Glomerular endothelial cell (primary cell): ENCODE measurements around the gene IGSF8. TPM values are rescaled to one million over a fixed set of nuclear protein-coding genes. Genes with fewer than 3 reads are reported as not detected.
"Not testable (repeated sequence)": the region's sequence is repeated elsewhere in the genome, so short reads cannot be mapped to it uniquely, and the experiment has no call there.

ENCODE experiments used
- DNase-seq: peaks from one replicate; pipeline ENCODE4 v3.0.0-alpha.2; 2011; ENCODE audit warnings: low read depth, low spot score; ENCODE audit errors: extremely low read depth
- total RNA-seq: library from RNA; depleted of rRNA; stranded (reverse); fragments of >200 nt; gene quantifications from 2 replicates; pipeline ENCODE4 v1.2.3, GENCODE V29; 2015

IGSF8 gene
- total RNA-seq, 1 donor from 2014 or later: 18.4 TPM

GRCh38 chr1:160127381-160127780, 29.0 kb upstream of the IGSF8 start:
- no peak for DNase-seq

GRCh38 chr1:160126342-160126741, 27.9 kb upstream of the IGSF8 start:
- DNase-seq: not testable (repeated sequence)

- DNase-seq: no peak
Measured at GRCh38 chr1:160125746-160126145, 27.3 kb upstream of the IGSF8 start.

DNA sequence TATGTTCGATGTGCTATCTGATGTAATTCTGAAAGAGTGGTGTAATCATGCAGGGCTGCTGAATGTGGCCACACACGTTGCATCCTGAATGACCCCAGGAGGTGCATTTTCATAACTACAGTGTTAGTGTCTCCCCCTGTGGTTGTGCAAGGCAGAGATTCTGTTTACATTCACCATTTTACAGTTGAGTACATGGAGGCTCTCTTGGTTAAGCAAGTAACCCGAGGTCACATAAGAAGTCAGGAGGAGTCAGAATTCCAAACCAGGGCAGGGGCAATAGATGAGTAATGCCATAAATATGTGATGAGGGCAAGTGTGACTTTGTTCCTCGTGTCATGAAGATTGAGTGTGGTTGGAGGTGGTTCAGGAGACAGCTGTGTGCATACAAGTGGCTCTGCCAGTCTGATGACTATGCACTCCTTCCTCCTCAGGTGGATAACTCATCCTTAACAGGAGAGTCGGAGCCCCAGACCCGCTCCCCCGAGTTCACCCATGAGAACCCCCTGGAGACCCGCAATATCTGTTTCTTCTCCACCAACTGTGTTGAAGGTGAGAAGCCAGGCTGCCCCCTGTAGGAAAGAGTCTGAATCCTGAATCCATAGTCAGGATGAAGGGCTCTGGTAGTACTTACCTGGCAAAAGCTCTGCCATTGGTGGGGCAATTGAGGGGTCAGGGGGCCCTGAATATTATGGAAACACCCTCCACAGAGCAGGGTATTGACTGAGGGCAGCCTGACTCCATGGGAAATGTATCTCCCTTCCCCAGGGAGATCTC, 26.5 kb upstream of the IGSF8 start:
- DNase-seq: no peak

- DNase-seq: no peak
Measured at GRCh38 chr1:160123726-160124125, 25.3 kb upstream of the IGSF8 start.

DNA sequence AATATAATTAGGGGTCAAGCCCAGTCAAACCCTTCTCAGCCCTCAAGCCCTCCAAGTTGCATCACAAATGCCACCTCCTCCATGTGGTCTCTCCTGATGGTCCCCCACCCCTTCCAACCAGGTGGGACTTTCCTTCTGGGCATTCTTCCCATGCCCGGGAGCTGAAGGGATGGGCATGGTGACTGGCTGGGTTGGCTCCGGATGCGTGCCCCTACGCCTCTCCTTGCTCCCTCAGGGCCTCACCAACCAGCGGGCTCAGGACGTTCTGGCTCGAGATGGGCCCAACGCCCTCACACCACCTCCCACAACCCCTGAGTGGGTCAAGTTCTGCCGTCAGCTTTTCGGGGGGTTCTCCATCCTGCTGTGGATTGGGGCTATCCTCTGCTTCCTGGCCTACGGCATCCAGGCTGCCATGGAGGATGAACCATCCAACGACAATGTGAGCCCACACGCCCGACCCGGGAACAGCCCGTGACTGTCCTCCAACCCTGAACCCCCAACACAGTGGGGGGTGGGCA, 24.6 kb upstream of the IGSF8 start:
- DNase-seq: no peak

- no peak for DNase-seq
Measured at GRCh38 chr1:160121388-160121787, 23.0 kb upstream of the IGSF8 start.

DNA sequence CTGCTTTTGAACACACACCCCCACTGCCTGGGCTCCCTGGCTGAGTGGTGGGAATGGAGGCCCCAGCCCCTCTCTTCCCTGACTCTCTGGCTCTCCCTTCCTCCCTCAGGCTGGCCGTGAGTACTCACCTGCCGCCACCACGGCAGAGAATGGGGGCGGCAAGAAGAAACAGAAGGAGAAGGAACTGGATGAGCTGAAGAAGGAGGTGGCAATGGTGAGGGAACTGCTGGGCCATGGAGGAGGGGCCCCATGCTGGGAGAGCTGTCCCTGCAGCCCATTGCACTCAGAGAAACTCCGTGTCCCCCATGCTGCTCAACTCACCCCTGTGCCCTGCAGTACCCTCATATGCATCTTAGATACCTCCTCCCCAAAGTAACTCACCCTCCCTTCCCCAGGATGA, 22.4 kb upstream of the IGSF8 start:
- no peak for DNase-seq

GRCh38 chr1:160118928-160119327, 20.5 kb upstream of the IGSF8 start:
- no peak for DNase-seq

DNA sequence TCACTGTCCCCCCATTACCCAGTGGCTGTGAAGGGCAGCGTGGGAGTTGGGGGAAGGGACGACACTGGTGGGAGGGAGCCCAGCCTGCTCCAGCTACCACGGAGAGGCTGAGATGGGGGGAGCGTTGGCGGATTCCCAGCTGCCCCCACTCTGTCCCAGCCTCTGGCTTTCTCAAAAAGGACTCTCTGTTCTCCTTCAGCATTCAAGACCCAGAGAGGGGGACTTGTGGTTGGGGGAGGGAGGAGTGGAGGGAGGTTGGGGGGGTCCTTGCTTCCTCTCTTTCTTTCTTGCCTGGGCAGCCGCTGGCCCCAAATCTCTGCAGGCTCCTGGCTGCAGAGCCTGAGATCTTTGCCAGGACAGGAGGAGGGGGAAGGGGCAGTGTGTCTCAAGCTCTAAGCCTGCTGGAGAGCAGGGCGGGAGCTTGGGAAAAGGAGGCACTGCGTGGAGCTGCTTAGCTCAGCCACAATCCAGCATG, 19.3 kb upstream of the IGSF8 start:
- no peak for DNase-seq

DNA sequence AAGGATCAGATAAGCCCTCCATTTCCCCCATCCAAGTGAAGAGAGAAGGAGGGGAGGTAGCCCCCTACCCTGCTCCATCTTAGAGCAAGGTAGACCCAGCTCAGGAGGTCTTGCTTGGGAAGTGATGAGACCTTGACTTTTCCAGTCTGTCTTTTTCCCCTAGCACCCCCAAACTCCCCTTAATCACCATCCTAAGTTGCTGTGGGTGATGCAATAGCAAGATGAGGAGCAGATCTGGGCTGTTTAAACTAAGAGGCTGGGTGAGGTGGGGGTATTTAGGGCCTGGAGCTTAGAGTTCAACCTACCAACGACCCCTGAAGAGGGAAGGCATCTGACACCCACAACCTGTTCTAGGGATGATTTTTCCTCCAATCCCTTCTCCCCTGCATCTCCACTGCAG, 18.9 kb upstream of the IGSF8 start:
- DNase-seq: no peak

GRCh38 chr1:160116283-160117147, 18.1 kb upstream of the IGSF8 start:
- DNase-seq: no peak

DNA sequence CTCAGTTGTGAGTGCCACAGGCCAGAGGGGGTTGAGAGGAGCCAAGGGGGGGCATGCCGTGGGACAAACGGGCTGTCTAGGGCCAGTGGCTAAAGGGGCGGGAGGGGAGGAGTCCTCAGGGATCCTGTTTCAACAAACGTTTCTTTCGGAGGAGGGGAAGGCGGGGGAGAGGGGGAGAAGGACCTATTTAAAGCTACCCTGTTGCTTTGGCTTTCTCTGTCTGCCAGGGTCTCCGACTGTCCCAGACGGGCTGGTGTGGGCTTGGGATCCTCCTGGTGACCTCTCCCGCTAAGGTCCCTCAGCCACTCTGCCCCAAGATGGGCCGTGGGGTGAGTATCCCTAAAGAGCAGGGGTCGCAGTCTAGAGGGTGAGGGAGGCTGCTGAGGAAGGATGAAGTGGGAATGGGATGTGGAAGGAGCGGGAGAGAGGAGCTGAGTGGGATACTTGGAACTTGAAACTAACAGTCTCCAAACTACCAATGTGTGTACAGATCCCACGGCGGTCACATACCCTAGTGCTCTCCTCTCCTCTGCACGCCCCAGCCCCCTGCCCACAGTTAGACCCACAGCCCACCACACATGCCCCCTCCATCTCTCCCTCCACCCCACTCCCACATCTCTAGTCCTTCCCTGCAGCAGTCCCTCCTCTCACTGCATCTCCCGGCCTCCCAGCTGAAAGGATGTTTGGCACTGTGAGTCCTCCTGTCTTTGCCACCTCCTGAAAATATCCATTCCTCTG, 17.3 kb upstream of the IGSF8 start, which contains the start of gene ATP1A2:
TSS of gene ATP1A2 (plus strand) at position 215 of the 738 bp plus-strand sequence. CDS start at position 318, 103 bp downstream.
- DNase-seq: no peak

DNA sequence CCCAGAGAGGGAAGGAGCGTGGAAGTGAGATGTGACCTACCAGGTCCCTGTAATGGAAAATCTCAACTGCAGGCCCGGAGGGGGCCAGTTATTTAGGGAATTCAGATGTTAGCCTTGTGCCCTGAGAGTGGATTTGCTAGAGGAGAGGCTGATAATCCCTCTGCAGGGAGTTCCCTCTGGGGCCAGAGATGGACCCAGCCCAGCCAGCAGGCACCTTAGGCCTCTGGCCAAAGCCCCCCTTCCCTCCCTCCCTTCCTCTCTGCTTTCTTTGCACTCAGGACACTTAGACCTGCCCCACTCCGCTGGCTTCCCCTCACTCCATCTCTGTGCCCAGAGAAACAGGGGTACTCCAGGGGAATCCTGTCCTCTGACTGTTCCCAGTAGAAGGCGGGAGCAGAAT, 15.7 kb upstream of the IGSF8 start:
- no peak for DNase-seq

- DNase-seq: no peak
Measured at GRCh38 chr1:160113407-160113806, 15.0 kb upstream of the IGSF8 start.

DNA sequence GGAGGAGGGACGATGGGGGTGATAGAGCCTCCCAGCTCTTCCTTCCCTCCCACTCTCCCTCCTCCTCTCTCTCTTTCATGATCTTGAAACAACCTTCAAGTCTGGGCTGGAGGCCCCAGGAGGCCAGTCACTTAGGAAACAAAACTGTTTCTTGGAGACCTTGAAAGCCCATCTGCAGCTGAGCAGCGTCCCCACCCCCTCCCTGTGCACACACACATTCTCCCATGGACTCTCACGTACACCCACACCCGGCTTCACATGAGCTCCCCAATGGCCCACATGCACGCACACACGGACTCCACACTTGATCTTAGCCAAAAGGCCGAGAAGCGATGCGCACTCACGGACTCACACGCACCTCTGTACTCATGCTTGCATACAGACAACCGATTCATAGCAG, 13.9 kb upstream of the IGSF8 start:
- DNase-seq: no peak

- DNase-seq: not testable (repeated sequence)
Measured at GRCh38 chr1:160111462-160111861, 13.0 kb upstream of the IGSF8 start.

DNA sequence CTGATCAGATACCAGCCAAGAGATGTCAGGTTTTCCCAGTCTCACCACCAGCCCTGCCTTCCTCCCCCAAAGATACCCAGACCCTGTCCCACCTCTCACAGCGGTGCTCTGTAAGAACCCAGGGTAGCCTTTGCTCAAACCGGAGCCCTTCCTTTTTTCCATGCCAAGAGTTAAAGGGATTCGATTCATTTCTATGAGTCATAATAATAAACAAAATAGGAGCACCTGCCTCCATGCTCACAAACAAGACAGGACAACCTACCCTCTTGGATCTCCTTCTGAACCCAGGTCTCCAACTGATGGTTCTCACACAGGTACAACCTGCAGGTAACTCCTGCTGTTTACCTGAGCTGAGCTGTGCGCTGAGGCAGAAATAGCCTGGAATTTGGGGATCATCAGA, 11.3 kb upstream of the IGSF8 start:
- DNase-seq: no peak

DNA sequence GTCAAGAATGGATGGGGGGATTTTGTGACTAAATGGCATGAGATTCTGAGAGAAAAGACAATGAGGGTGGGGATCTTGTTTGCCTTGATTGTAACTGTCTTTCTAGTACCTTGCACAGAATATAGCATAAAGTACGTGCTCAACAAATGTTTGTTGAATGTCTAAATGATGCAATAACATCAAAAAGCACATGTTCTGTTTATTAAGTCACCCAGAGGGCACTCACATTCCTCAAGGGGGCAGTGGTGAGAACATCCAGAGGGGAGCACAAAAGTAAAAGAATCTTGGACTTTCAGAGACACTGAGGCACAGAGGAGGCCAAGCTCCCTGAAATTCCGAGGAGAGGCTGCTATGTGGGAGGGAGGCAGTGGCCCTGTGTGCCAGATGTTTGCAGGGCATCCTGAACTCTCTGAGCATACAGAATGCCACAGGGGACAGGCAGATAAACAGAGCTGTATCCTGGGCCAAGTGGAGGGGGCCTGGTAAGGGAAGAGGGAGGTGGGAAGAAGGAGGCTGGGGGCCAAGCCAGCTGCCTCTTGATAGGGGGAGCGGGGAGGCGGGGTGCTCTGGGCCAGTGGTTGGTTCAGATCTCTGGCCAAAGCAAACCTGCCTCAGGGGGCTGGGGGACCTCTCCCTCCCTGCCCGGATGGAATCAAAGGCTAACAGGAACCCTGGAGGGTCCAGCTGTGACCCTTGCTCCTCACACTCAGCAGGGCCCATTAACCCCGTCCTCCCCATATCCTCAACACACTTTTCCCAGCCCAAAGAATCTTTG, 10.7 kb upstream of the IGSF8 start:
- DNase-seq: no peak

GRCh38 chr1:160107512-160107911, 9.1 kb upstream of the IGSF8 start:
- DNase-seq: no peak
